Activated naive CD4-positive, alpha-beta T cell treated with anti-CD3 and anti-CD28 coated beads, Interleukin-2, amount 50 U/mL, for 24 hours (primary cell): ENCODE results near the gene AKR1C3.
"Not testable (repeated sequence)": the region's sequence is repeated elsewhere in the genome, so short reads cannot be mapped to it uniquely, and the experiment has no call there.

Source experiments
- H3K27ac Mint-ChIP-seq: one replicate; pipeline ENCODE4 v1.8.0; 2021; ENCODE audit warnings: mild to moderate bottlenecking, mixed read lengths
- H3K27me3 Mint-ChIP-seq: one replicate; pipeline ENCODE4 v1.8.0; 2021; ENCODE audit warnings: mixed read lengths
- H3K36me3 Mint-ChIP-seq: one replicate; pipeline ENCODE4 v1.8.0; 2021; ENCODE audit warnings: mixed read lengths
- H3K4me1 Mint-ChIP-seq: one replicate; pipeline ENCODE4 v1.8.0; 2021; ENCODE audit warnings: mixed read lengths
- H3K4me3 Mint-ChIP-seq: one replicate; pipeline ENCODE4 v1.8.0; 2021; ENCODE audit warnings: mild to moderate bottlenecking, mixed read lengths
- H3K9me3 Mint-ChIP-seq: one replicate; pipeline ENCODE4 v1.8.0; 2021; ENCODE audit warnings: mixed read lengths

The AKR1C3 gene

DNA sequence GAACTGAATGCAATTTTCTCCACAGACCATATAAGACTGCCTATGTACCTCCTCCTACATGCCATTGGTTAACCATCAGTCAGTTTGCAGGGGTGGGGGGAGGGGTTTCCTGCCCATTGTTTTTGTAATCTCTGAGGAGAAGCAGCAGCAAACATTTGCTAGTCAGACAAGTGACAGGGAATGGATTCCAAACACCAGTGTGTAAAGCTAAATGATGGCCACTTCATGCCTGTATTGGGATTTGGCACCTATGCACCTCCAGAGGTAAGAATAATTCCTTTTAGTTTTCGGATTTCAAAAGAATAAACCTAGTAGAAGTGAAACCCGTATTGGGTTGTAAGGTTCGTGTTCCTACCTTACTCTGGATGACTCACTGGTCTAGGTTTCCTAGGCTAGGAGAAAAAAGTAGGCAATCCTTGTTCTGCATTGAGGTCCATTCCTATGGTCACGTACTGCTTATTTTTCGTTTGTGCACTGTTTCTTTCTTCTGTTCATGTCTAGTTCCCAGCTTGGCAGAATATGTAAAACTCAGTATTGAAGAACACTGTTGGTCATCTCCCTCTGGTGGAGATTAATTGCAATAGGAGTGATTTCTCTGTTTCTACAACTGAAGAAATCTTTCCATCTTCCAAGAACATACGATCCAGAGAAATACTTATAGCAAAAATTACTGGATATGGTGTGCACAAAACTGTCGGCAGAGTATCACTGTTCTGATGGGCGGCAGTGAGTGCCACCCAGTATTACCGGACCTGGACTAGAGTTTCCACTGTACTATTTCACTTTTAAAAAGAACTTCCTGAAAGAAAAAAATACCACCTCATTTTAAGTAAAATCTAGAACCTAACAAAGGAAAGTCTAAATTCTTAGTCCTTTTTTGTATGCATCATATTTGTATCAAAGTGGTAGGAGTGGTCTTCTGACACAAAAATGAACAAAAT is at the start of gene AKR1C3:
Gene AKR1C3 (plus strand): TSS at position 150 of the 941 bp plus-strand sequence. CDS start 31 bp downstream, at position 181.
- H3K4me1 Mint-ChIP-seq: no peaks in the 10 kb centered on the region
- peaks cover 18% of the 10 kb centered on the region for H3K27me3 Mint-ChIP-seq
- peaks cover 5% of the 10 kb centered on the region for H3K9me3 Mint-ChIP-seq
- peaks cover 3% of the 10 kb centered on the region for H3K36me3 Mint-ChIP-seq
- no peak within 1 kb of the TSS for H3K27ac Mint-ChIP-seq
- H3K4me3 Mint-ChIP-seq: peak within 1 kb of the TSS; percentile 66

GRCh38 chr10:5045095-5045494 is 49.1 kb upstream of the AKR1C3 start:
- H3K4me3 Mint-ChIP-seq: no peak overlapping the region

DNA sequence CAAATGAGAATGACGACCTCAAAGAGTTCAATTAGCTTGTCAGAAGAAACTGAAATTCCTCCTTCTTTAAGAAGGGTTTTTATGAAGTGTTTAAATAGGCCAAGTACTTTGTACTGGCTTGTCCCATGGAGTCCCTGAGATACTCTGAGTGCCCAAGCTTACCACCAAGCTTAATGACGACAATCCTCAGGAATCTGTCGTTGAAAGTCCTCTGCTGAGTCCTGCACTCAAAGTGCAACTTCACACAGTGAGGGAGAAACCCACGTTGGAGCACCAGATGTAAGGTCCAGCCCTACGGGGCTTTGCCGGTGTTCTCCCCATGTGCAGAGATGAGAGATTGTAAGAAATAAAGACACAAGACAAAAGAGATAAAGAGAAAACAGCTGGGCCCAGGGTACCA is 47.8 kb upstream of the AKR1C3 start:
- no peak overlapping the region for H3K4me3 Mint-ChIP-seq
- H3K27ac Mint-ChIP-seq: no peak overlapping the region
- no peaks in the 10 kb centered on the region for H3K9me3 Mint-ChIP-seq
- no peaks in the 10 kb centered on the region for H3K4me1 Mint-ChIP-seq
- H3K27me3 Mint-ChIP-seq: peaks cover 2% of the 10 kb centered on the region
- H3K36me3 Mint-ChIP-seq: no peaks in the 10 kb centered on the region

More at GRCh38 chr10:5045095-5045494, 49.1 kb upstream of the AKR1C3 start:
- Mint-ChIP-seq H3K4me1 (no peaks in the 10 kb centered on the region), H3K27me3 (peaks cover 2% of the 10 kb centered on the region), H3K36me3 (no peaks in the 10 kb centered on the region), H3K9me3 (no peaks in the 10 kb centered on the region), H3K27ac (no peak overlapping the region)

GRCh38 chr10:5047055-5047454 is 47.2 kb upstream of the AKR1C3 start:
- not testable (repeated sequence) for H3K27me3 Mint-ChIP-seq, H3K36me3 Mint-ChIP-seq, H3K9me3 Mint-ChIP-seq, H3K27ac Mint-ChIP-seq, H3K4me1 Mint-ChIP-seq, H3K4me3 Mint-ChIP-seq

DNA sequence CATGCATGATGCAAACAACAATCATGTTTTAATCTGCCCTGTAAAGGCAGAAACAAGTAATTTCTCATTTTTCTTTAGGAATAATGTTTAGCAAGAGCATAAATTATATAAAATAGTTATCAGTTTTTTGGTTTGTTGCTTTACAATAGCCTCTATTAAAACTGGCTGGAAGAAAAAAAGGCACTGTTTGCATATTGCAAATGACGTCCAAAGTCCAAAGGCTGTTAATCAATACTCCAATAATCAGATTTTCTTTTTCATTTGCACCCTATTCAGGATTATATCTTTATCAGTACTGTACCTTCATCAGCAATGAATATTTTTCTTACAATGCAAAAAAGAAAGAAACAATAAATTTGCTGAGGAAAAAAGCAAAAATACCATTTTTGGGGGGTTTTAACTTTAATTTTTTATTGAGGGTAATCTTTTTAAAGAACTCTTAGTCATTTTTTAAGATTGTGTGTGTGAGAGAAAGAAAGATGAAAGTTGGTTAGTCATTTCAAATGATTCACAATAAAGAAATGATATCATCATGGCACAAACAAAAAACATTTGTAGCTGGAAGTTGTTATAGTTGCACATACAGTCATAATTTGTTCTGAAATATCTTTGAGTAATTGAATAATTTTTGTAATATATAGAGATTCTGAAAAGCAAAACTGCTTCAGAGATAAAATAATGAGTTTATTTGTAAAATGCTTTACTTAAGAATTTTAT is 46.1 kb upstream of the AKR1C3 start:
- Mint-ChIP-seq H3K27ac (no peak overlapping the region), H3K4me1 (no peaks in the 10 kb centered on the region), H3K4me3 (no peak overlapping the region), H3K27me3 (no peaks in the 10 kb centered on the region), H3K36me3 (no peaks in the 10 kb centered on the region), H3K9me3 (no peaks in the 10 kb centered on the region)

GRCh38 chr10:5052951-5053500 is 41.2 kb upstream of the AKR1C3 start:
- not testable (repeated sequence) for H3K27me3 Mint-ChIP-seq, H3K9me3 Mint-ChIP-seq, H3K36me3 Mint-ChIP-seq, H3K27ac Mint-ChIP-seq, H3K4me1 Mint-ChIP-seq, H3K4me3 Mint-ChIP-seq

- H3K9me3 Mint-ChIP-seq, H3K27ac Mint-ChIP-seq, H3K27me3 Mint-ChIP-seq, H3K36me3 Mint-ChIP-seq, H3K4me1 Mint-ChIP-seq, H3K4me3 Mint-ChIP-seq: not testable (repeated sequence)
These were observed 39.4 kb upstream of the AKR1C3 start for GRCh38 chr10:5054831-5055230.

- H3K4me3 Mint-ChIP-seq, H3K27ac Mint-ChIP-seq, H3K36me3 Mint-ChIP-seq, H3K9me3 Mint-ChIP-seq, H3K27me3 Mint-ChIP-seq, H3K4me1 Mint-ChIP-seq: not testable (repeated sequence)
These were observed 34.9 kb upstream of the AKR1C3 start for GRCh38 chr10:5059267-5059666.

- H3K27ac Mint-ChIP-seq, H3K4me1 Mint-ChIP-seq, H3K27me3 Mint-ChIP-seq, H3K36me3 Mint-ChIP-seq, H3K4me3 Mint-ChIP-seq, H3K9me3 Mint-ChIP-seq: not testable (repeated sequence)
These were observed 33.4 kb upstream of the AKR1C3 start for GRCh38 chr10:5060791-5061190.

- Mint-ChIP-seq H3K27me3 (no peaks in the 10 kb centered on the region), H3K27ac (no peak overlapping the region), H3K4me1 (no peaks in the 10 kb centered on the region), H3K36me3 (no peaks in the 10 kb centered on the region), H3K4me3 (no peak overlapping the region), H3K9me3 (no peaks in the 10 kb centered on the region)
These were observed 29.6 kb upstream of the AKR1C3 start for GRCh38 chr10:5064656-5065055.

DNA sequence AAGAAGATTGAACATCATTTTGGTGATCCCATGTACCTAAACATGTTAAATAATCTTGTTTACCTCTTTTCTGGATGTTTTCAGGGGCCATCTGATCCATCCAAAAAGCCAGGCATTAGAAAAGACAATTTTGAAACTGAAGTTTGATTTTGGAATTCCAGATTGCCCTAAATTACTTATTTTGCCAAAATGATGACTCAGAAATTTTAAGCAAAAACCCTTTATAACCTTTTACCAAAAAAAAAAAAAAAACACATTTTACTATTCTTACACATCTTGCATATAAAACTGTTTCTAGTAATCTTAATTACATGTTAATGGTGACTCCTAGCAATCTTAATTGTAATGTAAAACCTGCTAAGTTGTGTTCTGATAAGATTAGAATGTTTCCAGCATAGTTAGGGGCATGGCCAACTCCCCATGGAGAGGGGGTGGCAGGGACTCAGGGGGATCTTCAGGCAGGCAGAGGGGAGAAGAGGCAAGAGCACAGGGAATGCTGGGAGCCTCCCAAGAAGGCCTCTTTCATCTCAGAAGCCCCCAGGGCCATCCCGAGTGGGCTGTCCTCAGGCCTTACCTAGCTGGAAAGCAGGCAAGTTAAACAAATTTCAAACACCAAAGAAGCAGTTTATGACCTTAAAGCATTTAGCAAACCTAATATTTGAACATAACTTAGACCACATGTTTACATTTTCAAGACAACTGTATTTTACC is 25.8 kb upstream of the AKR1C3 start:
- Mint-ChIP-seq H3K4me3 (no peak overlapping the region), H3K4me1 (no peaks in the 10 kb centered on the region), H3K27me3 (peaks cover 1% of the 10 kb centered on the region), H3K27ac (no peak overlapping the region), H3K36me3 (no peaks in the 10 kb centered on the region), H3K9me3 (no peaks in the 10 kb centered on the region)

DNA sequence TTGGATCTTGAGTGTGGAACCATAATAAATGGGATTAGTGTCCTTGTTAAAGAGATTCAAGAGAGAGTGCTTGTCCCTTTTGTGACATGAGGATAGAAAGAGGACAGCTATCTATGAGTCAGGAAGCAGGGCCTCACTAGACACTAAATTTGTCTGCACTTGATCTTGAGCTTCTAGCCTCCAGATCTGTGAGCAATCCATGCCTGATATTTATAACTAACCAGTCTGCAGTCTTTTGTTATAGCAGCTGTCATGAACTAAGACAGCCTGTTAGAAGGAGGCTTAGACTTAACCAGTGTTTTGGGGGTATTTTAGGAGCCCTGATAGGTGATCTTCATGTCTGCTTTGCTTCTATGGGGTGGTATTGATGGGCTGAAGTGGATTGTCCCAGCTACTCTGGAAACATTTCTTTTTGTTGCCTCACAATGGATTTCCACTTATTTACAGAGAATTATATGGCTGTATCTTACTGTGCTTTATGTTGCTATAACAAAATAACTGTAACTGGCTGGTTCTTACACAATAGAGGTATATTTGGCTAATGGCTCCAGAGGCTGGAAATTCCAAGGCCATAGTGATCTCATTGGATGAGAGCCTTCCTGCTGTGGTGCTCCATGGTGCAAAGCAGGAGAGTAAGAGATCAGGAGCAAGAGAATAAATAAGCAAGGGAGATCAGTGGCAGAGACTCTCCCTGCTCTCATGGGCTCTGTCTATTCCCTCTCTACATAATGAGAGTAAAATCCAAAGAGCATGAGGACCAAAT is 23.4 kb upstream of the AKR1C3 start:
- Mint-ChIP-seq H3K36me3 (no peaks in the 10 kb centered on the region), H3K9me3 (no peaks in the 10 kb centered on the region), H3K4me1 (no peaks in the 10 kb centered on the region), H3K27me3 (peaks cover 1% of the 10 kb centered on the region), H3K4me3 (no peak overlapping the region), H3K27ac (no peak overlapping the region)

- Mint-ChIP-seq H3K9me3 (no peaks in the 10 kb centered on the region), H3K27ac (no peak overlapping the region), H3K36me3 (no peaks in the 10 kb centered on the region)
These were observed 22.6 kb upstream of the AKR1C3 start for GRCh38 chr10:5071411-5072198.

GRCh38 chr10:5073659-5074058 is 20.6 kb upstream of the AKR1C3 start:
- H3K27ac Mint-ChIP-seq: no peak overlapping the region
- H3K4me3 Mint-ChIP-seq: no peak overlapping the region
- H3K36me3 Mint-ChIP-seq: no peaks in the 10 kb centered on the region
- H3K4me1 Mint-ChIP-seq: no peaks in the 10 kb centered on the region
- H3K9me3 Mint-ChIP-seq: no peaks in the 10 kb centered on the region
- H3K27me3 Mint-ChIP-seq: peaks cover 1% of the 10 kb centered on the region

More at GRCh38 chr10:5071411-5072198, 22.6 kb upstream of the AKR1C3 start:
- peaks cover 1% of the 10 kb centered on the region for H3K27me3 Mint-ChIP-seq
- no peaks in the 10 kb centered on the region for H3K4me1 Mint-ChIP-seq
- H3K4me3 Mint-ChIP-seq: no peak overlapping the region
